ENCODE results near the gene SHCBP1.

The SHCBP1 gene

DNA sequence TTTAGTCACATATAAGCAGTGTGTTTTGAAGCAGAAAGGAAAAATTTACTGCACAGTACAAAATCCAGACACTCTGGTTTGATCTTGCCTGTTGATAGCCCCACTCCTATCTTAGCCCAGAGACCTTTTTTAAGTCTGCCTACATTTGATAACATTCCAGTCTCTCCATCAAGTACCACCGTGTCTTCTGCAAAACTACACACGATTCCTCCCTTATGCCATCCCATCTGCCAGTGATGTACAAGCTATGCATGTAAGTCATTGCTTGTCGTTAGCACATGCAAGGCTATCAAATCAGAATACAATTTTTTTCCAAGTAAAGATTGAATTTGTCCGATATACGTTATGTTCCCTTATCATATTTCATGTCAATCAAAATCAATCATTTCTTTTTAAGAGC lies 14.9 kb downstream of the SHCBP1 start:
- no peak overlapping the region for H2AK5ac ChIP-seq (ENCODE audit: low read length)
- no peak overlapping the region for H2BK15ac ChIP-seq (replicated peaks; ENCODE audit: low read depth)
- DNase-seq, result no peak
- no CpG with 5 or more reads among the region's 5 CpGs for WGBS (ENCODE audit: extremely low coverage, insufficient coverage, low lambda C conversion rate)
- H4K5ac ChIP-seq (ENCODE audit: low read length), result no peak overlapping the region
- no peak overlapping the region for H3K4me2 ChIP-seq (ENCODE audit: low read length)
- H2BK120ac ChIP-seq (ENCODE audit: low read depth, low read length), result no peak overlapping the region
- no peak overlapping the region for H3K27ac ChIP-seq (ENCODE audit: low read depth, low read length)
- peaks cover 2% of the 10 kb centered on the region for H3K79me2 ChIP-seq (ENCODE audit: control insufficient read depth, insufficient read depth, low read length)
- H3K23ac ChIP-seq (ENCODE audit: low read length), result no peak overlapping the region
- no peak overlapping the region for H4K8ac ChIP-seq (ENCODE audit: low read depth, low read length)
- H3K4me3 ChIP-seq (ENCODE audit: low read length), result no peak overlapping the region
- H3K9ac ChIP-seq (ENCODE audit: low read length), result no peak overlapping the region
- no peak overlapping the region for H2BK5ac ChIP-seq (ENCODE audit: low read length)
- H3K4me1 ChIP-seq (ENCODE audit: control insufficient read depth, low read depth, low read length), result no peaks in the 10 kb centered on the region
- H3K4ac ChIP-seq (ENCODE audit: low read depth, low read length), result no peak overlapping the region
- H3K27me3 ChIP-seq (ENCODE audit: insufficient read depth, low read length, poor library complexity), result no peaks in the 10 kb centered on the region
- no peak overlapping the region for H3K56ac ChIP-seq (ENCODE audit: low read length)
- H3K79me1 ChIP-seq (ENCODE audit: low read length), result no peaks in the 10 kb centered on the region
- no peak overlapping the region for H3K18ac ChIP-seq (ENCODE audit: low read length)
- H3K36me3 ChIP-seq (ENCODE audit: control insufficient read depth, insufficient read depth, low read length), result peaks cover 12% of the 10 kb centered on the region

DNA sequence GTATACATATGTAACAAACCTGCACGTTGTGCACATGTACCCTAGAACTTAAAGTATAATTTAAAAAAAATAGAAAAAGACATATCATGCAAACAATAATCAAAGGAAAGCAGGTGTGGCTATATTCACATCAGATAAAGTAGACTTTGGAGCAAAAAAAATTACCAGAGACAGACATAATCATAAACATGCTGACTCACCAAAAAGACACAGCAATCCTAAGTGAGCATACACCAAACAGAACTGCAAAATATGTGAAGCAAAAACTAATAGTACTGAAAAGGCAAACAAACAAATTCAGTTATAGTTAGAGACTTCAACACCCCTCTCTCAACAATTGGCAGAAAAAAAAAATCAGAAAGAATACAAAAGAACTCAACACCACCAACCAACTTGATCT lies 29.9 kb downstream of the SHCBP1 start:
- Histone ChIP-seq H3K36me3 (ENCODE audit: control insufficient read depth, insufficient read depth, low read length) (peaks cover 2% of the 10 kb centered on the region), H2BK15ac (replicated peaks; ENCODE audit: low read depth) (no peak overlapping the region), H3K23ac (ENCODE audit: low read length) (no peak overlapping the region), H2AK5ac (ENCODE audit: low read length) (no peak overlapping the region), H3K79me2 (ENCODE audit: control insufficient read depth, insufficient read depth, low read length) (peaks cover 2% of the 10 kb centered on the region), H3K4ac (ENCODE audit: low read depth, low read length) (no peak overlapping the region), H3K9ac (ENCODE audit: low read length) (no peak overlapping the region), H2BK120ac (ENCODE audit: low read depth, low read length) (no peak overlapping the region), H3K79me1 (ENCODE audit: low read length) (no peaks in the 10 kb centered on the region), H3K27ac (ENCODE audit: low read depth, low read length) (no peak overlapping the region), H3K4me1 (ENCODE audit: control insufficient read depth, low read depth, low read length) (no peaks in the 10 kb centered on the region), H3K18ac (ENCODE audit: low read length) (no peak overlapping the region), H3K56ac (ENCODE audit: low read length) (no peak overlapping the region), H3K4me3 (ENCODE audit: low read length) (no peak overlapping the region), H4K5ac (ENCODE audit: low read length) (no peak overlapping the region), H3K27me3 (ENCODE audit: insufficient read depth, low read length, poor library complexity) (no peaks in the 10 kb centered on the region), H4K8ac (ENCODE audit: low read depth, low read length) (no peak overlapping the region), H3K4me2 (ENCODE audit: low read length) (no peak overlapping the region), H2BK5ac (ENCODE audit: low read length) (no peak overlapping the region)
- no CpG with 5 or more reads among the region's 1 CpG for WGBS (ENCODE audit: extremely low coverage, insufficient coverage, low lambda C conversion rate)
- no peak for DNase-seq

DNA sequence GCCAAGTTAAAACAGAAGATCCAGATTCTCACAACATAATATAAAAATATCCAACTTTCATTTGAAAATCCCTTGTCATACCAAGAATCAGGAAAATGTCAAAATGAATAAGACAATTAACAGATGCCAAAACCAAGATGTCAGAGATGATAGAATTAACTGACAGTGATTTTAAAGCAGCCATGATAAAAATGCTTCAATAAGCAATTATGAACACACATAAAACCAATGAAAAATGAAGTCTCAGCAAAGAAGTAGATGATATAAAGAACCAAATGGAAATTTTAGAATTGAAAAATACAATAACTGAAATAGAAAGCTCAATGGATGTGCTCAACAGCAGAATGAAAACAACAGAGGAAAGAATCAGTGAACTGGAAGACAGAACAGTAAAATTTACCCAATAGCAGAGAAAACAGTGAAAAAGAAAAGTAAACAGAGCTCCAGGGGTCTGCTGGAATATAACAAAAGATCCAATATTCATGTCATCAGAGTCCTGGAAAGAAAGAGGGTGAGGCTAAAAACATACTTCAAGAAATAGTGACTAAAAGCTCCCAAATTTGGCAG lies 35.1 kb downstream of the SHCBP1 start:
- H3K36me3 ChIP-seq (ENCODE audit: control insufficient read depth, insufficient read depth, low read length), result peaks cover 2% of the 10 kb centered on the region
- DNase-seq, result no peak
- H3K4ac ChIP-seq (ENCODE audit: low read depth, low read length), result no peak overlapping the region
- no peaks in the 10 kb centered on the region for H3K79me2 ChIP-seq (ENCODE audit: control insufficient read depth, insufficient read depth, low read length)
- H3K9ac ChIP-seq (ENCODE audit: low read length), result no peak overlapping the region
- H3K79me1 ChIP-seq (ENCODE audit: low read length), result peaks cover 5% of the 10 kb centered on the region
- peaks cover 2% of the 10 kb centered on the region for H3K4me1 ChIP-seq (ENCODE audit: control insufficient read depth, low read depth, low read length)
- no peak overlapping the region for H4K8ac ChIP-seq (ENCODE audit: low read depth, low read length)
- no peak overlapping the region for H3K56ac ChIP-seq (ENCODE audit: low read length)
- H2BK5ac ChIP-seq (ENCODE audit: low read length), result no peak overlapping the region
- H4K5ac ChIP-seq (ENCODE audit: low read length), result no peak overlapping the region
- H3K23ac ChIP-seq (ENCODE audit: low read length), result no peak overlapping the region
- H3K4me2 ChIP-seq (ENCODE audit: low read length), result no peak overlapping the region
- no peak overlapping the region for H3K4me3 ChIP-seq (ENCODE audit: low read length)
- H3K18ac ChIP-seq (ENCODE audit: low read length), result no peak overlapping the region
- no peak overlapping the region for H2BK120ac ChIP-seq (ENCODE audit: low read depth, low read length)
- H2AK5ac ChIP-seq (ENCODE audit: low read length), result no peak overlapping the region
- no peaks in the 10 kb centered on the region for H3K27me3 ChIP-seq (ENCODE audit: insufficient read depth, low read length, poor library complexity)
- H3K27ac ChIP-seq (ENCODE audit: low read depth, low read length), result no peak overlapping the region
- H2BK15ac ChIP-seq (replicated peaks; ENCODE audit: low read depth), result no peak overlapping the region

DNA sequence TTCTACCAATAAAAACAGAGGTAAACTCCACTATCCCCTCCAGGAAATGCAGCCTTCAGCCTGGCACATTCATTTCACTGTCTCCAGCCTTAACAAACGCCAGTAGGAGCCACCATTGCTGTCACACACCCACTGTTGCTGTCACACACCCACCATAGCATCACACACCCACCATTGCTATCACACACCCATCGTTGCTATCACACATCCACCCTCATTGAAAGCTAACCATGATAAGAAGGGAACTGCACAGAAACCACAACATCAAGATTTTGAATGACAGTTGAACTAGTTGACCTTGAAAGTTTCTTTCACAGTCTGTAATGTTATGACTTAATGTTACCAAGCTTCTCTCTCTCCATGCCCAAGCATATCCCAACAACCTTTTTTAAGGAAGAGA lies 38.1 kb downstream of the SHCBP1 start:
- Histone ChIP-seq H3K4me2 (ENCODE audit: low read length) (no peak overlapping the region), H3K9ac (ENCODE audit: low read length) (no peak overlapping the region), H3K79me2 (ENCODE audit: control insufficient read depth, insufficient read depth, low read length) (no peaks in the 10 kb centered on the region), H3K56ac (ENCODE audit: low read length) (no peak overlapping the region), H3K36me3 (ENCODE audit: control insufficient read depth, insufficient read depth, low read length) (peaks cover 2% of the 10 kb centered on the region), H3K18ac (ENCODE audit: low read length) (no peak overlapping the region), H3K4me1 (ENCODE audit: control insufficient read depth, low read depth, low read length) (peaks cover 2% of the 10 kb centered on the region), H3K4ac (ENCODE audit: low read depth, low read length) (no peak overlapping the region), H2BK15ac (replicated peaks; ENCODE audit: low read depth) (no peak overlapping the region), H4K8ac (ENCODE audit: low read depth, low read length) (no peak overlapping the region), H3K23ac (ENCODE audit: low read length) (no peak overlapping the region), H2AK5ac (ENCODE audit: low read length) (no peak overlapping the region), H3K4me3 (ENCODE audit: low read length) (no peak overlapping the region), H3K79me1 (ENCODE audit: low read length) (peaks cover 5% of the 10 kb centered on the region), H2BK120ac (ENCODE audit: low read depth, low read length) (no peak overlapping the region), H4K5ac (ENCODE audit: low read length) (no peak overlapping the region), H2BK5ac (ENCODE audit: low read length) (no peak overlapping the region), H3K27ac (ENCODE audit: low read depth, low read length) (no peak overlapping the region), H3K27me3 (ENCODE audit: insufficient read depth, low read length, poor library complexity) (no peaks in the 10 kb centered on the region)
- DNase-seq, result peak; percentile 6
- no CpG with 5 or more reads among the region's 2 CpGs for WGBS (ENCODE audit: extremely low coverage, insufficient coverage, low lambda C conversion rate)

DNA sequence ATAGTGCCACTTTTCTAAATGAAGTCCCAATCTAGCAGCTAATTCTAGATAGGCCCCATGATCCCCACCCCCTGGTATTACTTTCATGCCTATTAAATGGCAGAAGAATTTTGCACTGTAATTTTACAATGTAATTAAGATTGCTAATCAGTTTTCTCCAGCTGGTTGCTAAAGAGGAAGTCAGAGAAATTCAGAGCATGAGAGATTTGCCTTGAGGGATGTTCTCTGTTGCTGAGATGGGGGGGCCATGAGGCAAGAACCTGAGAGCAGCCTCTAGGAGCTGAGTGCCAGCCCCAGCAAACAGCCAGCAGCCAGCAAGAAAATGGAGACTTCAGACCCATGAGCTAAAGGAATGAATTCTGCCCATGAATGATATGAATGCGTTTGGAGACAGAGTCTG lies 38.9 kb downstream of the SHCBP1 start:
- Histone ChIP-seq H3K23ac (ENCODE audit: low read length) (no peak overlapping the region), H3K79me2 (ENCODE audit: control insufficient read depth, insufficient read depth, low read length) (no peaks in the 10 kb centered on the region), H3K56ac (ENCODE audit: low read length) (no peak overlapping the region), H2BK15ac (replicated peaks; ENCODE audit: low read depth) (no peak overlapping the region), H4K8ac (ENCODE audit: low read depth, low read length) (no peak overlapping the region), H3K27ac (ENCODE audit: low read depth, low read length) (no peak overlapping the region), H3K18ac (ENCODE audit: low read length) (no peak overlapping the region), H3K4me1 (ENCODE audit: control insufficient read depth, low read depth, low read length) (peaks cover 2% of the 10 kb centered on the region), H3K36me3 (ENCODE audit: control insufficient read depth, insufficient read depth, low read length) (peaks cover 2% of the 10 kb centered on the region), H3K9ac (ENCODE audit: low read length) (no peak overlapping the region), H3K4me2 (ENCODE audit: low read length) (no peak overlapping the region), H3K4me3 (ENCODE audit: low read length) (no peak overlapping the region), H3K4ac (ENCODE audit: low read depth, low read length) (no peak overlapping the region), H2BK5ac (ENCODE audit: low read length) (no peak overlapping the region), H3K27me3 (ENCODE audit: insufficient read depth, low read length, poor library complexity) (no peaks in the 10 kb centered on the region), H2AK5ac (ENCODE audit: low read length) (no peak overlapping the region), H4K5ac (ENCODE audit: low read length) (no peak overlapping the region), H3K79me1 (ENCODE audit: low read length) (peaks cover 5% of the 10 kb centered on the region), H2BK120ac (ENCODE audit: low read depth, low read length) (no peak overlapping the region)
- DNase-seq, result peak; percentile 86
- no CpG with 5 or more reads among the region's 1 CpG for WGBS (ENCODE audit: extremely low coverage, insufficient coverage, low lambda C conversion rate)

DNA sequence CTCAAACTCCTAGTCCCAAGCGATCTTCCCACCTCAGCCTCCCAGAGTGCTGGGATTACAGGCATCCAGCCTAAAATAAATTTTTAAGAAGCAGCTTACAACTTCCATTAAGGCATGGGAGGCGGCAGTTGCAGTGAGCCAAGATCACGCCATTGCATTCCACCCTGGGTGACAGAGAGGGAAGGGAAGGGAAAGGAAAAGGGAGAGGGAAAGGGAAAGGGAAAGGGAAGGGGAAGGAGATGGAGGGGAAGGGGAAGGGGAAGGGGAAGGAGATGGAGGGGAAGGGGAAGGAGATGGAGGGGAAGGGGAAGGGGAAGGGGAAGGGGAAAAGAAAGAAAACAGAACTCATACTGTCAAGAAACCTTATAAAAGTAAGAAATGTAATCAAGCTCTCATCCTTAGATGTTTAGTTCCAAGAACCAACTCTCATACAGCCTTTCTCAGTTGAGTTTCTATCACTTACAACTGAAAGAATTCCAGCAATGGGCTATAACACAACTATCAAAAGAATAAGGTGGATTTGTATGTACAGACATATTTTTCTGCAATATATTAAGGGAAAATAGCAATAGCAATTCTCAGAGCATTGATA lies 43.1 kb downstream of the SHCBP1 start:
- no peak overlapping the region for H2BK15ac ChIP-seq (replicated peaks; ENCODE audit: low read depth)
- H3K18ac ChIP-seq (ENCODE audit: low read length), result no peak overlapping the region
- no peak overlapping the region for H4K8ac ChIP-seq (ENCODE audit: low read depth, low read length)
- H2BK5ac ChIP-seq (ENCODE audit: low read length), result no peak overlapping the region
- no peak overlapping the region for H2AK5ac ChIP-seq (ENCODE audit: low read length)
- H4K5ac ChIP-seq (ENCODE audit: low read length), result no peak overlapping the region
- DNase-seq, result no peak
- no peak overlapping the region for H3K4me2 ChIP-seq (ENCODE audit: low read length)
- no peaks in the 10 kb centered on the region for H3K27me3 ChIP-seq (ENCODE audit: insufficient read depth, low read length, poor library complexity)
- H3K4ac ChIP-seq (ENCODE audit: low read depth, low read length), result no peak overlapping the region
- WGBS (ENCODE audit: extremely low coverage, insufficient coverage, low lambda C conversion rate), result no CpG with 5 or more reads among the region's 3 CpGs
- H3K4me3 ChIP-seq (ENCODE audit: low read length), result no peak overlapping the region
- H3K79me1 ChIP-seq (ENCODE audit: low read length), result no peaks in the 10 kb centered on the region
- peaks cover 2% of the 10 kb centered on the region for H3K36me3 ChIP-seq (ENCODE audit: control insufficient read depth, insufficient read depth, low read length)
- H3K56ac ChIP-seq (ENCODE audit: low read length), result no peak overlapping the region
- no peak overlapping the region for H3K27ac ChIP-seq (ENCODE audit: low read depth, low read length)
- H3K79me2 ChIP-seq (ENCODE audit: control insufficient read depth, insufficient read depth, low read length), result no peaks in the 10 kb centered on the region
- no peak overlapping the region for H3K23ac ChIP-seq (ENCODE audit: low read length)
- H3K9ac ChIP-seq (ENCODE audit: low read length), result no peak overlapping the region
- H2BK120ac ChIP-seq (ENCODE audit: low read depth, low read length), result no peak overlapping the region
- H3K4me1 ChIP-seq (ENCODE audit: control insufficient read depth, low read depth, low read length), result peaks cover 2% of the 10 kb centered on the region
